Measurements from ENCODE around the gene RGL2.

Gene RGL2

DNA sequence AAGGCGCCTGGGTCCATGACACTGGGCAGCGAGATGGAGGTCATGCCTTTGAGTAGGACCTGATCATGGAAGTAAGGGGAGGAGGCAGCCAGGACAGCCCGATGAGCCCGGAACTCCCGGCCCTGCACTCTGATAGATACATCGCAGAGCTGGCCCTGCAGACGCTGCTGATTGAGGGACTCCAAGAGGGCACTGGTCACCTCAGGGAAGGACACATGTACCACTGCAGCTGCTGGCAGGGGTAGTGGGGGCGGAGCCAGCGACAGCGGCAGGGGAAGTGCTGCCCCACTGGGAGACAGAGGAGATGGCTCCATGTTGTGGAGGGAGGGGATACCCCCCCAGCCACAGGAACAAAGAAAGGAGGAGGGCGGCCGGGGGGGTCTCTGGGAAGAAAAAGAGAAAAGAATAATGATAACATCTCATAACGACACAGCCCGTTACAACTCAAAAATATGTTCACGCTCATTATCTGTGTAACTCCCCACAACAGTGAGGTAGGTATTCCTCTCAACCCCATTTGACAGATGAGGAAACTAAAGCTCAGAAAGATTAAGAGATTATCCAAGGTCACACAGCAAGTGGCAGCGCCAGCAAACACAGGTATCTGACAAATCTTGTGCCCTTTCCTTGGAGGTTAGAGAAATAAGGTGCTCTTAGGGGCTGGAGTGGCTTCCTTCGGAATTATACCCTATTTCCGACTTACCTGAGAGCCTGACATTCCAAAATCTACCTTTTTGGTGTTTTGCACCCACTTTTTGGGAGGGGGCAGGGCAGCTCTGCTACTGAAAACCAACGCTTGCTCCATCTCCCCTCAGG is 18.1 kb upstream of the RGL2 start:
- DNase-seq = no peak

DNA sequence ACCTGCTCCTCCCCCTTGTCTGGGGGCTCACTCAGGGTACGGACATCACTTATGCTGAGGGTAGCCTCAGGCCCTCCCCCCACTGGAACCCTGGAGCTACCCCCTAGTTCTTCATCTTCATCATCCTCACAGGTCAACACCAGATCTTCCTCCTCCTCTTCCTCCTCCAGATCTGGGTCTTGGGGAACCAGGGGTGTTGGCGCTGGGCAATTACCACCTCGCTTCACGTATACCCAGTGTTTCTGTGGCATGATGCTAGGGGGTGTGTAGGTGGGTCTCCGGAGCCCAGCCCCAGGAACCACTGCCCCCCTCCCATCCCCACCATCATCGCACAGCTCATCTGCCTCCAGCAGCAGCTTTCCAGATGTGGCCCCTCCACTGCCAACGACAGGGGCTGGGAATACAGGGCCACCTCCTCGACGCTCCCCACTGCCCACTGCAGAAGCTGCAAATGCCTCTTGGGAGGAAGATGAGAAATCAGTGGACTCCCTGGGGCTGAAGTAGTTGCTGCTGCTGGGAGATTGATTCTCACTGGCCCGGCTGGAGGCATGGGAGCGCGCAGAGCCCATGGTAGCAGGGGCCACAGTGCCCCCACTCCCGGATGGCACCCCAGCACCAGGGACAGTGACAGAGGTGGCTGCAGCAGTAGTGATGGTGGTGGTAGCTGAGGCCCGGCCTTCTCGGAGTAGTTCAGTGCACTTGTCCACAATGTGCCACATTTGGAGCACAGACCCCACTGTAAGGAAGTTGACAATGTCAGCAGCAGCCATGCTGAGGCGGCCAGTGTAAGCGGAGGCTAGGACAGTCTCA is 17.3 kb upstream of the RGL2 start:
- DNase-seq = no peak

DNA sequence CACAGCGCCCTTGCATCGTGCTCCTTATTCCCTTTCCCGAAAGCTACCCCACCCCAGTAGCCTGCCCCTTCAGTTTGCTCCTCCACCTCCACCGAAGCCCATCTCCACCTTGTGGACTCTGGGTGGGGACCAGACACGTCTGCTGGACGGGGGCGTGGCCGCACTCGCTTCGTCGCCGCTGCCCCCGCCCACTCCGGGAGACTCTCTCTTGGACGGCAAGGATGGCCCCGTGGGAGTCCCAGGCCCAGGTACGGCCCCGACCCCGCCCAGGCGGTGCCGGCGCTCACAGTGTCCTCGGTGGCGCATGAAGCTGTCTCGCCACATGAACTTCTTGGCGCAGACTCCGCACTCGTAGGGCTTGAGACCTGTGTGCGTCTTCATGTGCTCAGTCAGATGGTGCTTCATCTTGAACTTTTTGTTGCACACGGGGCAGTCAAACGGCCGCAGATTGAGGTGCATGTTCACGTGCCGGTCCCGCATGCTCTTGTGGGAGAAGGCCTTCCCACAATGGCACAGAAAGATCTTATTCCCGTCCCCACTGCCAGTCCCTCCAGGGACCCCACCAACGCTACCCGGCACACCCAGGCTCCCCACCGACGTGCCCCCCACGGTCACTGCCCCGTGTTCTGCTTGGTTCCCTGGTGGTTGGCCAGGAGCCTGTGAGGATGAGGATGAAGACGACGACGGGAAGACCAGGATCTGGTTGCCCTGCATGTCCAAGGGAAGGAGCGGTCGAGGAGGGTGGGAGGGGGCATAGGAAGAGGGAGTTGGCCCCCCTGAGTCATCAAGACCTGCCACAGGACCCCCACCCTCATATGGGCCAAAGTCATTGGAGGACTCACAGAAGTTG is 16.4 kb upstream of the RGL2 start:
- DNase-seq = no peak

GRCh38 chr6:33314515-33314942 is 15.8 kb upstream of the RGL2 start:
- peak; percentile 72 for DNase-seq

GRCh38 chr6:33313709-33314514 is 15.2 kb upstream of the RGL2 start, which contains the start of gene TAPBP:
Gene TAPBP (minus strand): TSS chr6:33314078. CDS start chr6:33314041, 37 bp downstream.
- DNase-seq = peak; percentile 91

DNA sequence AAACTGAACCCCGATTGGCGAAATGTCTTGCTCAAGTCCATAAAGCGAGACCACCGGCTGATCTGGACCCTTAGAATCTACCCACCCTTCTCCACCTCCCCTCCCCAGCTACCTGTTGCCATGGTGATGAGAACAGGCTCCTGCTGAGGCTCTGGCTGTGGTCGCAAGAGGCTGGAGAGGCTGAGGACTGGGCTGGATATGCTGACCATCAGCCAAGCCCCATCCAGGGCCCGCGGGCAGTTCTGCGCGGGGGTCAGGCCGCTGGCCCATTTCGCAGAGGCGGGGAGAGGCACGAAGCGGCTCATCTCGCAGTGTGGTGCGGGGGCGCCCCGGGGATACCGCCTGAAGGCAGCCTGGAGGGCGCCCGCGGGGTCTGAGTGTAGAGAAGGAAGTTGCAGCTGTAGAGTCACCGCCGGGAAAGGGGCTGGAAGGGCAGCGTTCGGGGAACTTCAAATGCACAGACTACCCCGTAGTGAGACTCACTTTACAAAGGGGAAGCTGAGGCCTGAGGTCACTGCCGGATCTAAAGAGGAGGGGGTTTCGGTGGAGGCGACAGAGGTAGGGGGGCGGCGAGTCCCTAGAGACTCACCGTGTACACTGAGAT is 14.5 kb upstream of the RGL2 start:
- DNase-seq = no peak

DNA sequence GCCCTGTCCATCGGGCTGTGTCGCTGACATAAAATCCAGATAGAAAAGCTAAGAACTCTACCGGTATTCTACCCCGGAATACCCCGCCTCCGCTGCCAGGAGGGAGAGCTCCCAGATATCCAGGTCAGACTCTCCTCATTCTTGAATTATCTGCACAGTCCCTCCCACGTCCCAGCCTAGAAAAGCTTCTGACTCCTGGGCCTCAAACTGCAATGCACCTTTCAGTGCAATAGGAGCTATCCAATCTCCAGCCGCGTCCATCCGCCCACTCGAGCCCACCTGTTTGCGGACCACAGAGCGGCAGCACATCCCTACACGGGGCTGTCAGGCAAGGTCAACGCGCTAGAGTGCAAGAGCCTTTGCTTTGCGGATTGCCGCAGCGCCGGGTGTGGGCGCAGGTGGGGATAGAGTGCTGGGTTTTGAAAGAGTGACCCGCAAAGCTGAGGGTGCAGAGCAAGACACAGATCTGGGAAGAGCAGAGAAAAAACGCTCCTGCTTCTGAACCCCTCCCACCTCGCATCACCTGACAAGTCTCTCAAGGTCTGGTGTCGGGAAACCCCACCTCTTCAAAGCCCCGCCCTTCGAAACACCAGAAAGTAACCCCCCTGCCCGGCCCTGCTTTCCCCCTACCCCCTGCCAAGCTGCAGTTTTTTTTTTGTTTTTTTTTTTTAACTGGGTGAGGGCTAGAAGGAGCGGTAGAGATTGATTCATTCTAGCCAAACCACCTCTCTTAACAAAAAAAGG is 13.8 kb upstream of the RGL2 start:
- peak; percentile 86 for DNase-seq

- no peak for DNase-seq
These were observed 7.6 kb upstream of the RGL2 start for GRCh38 chr6:33306356-33306755.

DNA sequence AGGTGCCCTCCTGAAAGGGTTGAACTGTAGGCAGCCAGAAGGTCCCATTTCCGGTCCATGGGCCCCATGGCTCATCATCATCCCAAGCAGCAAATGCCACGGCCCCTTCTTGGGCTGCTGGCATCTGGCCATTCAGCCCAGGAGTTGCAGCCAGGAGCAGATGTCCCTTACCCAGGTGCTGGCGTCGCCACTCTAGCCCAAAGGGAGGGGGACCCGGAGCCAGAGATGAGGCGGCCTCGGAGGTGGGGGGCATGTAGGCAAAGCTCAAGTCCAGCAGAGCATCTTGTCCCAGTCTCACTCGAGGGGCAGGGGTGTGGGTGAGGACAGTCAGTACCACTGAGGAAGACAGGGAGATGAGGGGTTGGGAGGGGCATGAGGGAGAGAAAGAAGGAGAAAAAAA is 6.3 kb upstream of the RGL2 start:
- no peak for DNase-seq

DNA sequence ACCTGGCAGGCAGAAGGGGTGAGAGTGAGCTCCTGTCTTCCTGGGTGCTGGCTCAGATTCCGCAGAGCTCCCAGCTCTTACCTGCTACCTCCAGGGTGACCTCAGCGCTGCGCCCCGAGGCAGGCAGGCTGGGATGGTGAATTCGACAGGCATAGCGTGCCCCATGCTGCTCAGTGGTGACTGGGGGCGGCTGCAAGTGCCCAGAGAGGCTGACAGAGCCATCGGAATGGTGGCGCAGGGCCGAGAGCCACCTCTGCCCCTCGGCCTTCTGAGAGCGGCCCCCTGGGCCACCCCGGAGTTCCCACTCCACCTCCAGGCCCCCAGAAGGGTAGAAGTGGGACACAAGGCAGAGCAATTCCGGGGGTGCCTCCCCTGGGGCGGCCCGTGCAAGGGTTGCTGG is 5.5 kb upstream of the RGL2 start:
- DNase-seq = no peak

DNA sequence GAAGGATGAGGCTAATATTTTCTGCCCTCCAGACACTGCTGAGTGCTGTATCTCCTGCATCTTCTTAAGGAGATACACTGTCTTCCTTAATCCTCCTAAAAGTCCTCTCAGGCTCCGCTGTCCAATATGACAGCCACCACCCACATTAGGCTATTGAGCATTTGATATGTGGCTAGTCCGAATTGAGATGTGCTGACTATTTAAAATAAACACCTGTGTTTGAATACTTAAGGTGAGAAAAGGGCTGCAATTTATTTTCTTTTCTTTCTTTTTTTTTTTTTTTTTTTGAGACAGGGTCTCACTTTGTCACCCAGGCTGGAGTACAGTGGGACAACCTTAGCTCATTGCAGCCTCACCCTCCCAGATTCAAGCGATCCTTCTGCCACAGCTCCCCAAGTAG is 3.1 kb upstream of the RGL2 start:
- DNase-seq = no peak

DNA sequence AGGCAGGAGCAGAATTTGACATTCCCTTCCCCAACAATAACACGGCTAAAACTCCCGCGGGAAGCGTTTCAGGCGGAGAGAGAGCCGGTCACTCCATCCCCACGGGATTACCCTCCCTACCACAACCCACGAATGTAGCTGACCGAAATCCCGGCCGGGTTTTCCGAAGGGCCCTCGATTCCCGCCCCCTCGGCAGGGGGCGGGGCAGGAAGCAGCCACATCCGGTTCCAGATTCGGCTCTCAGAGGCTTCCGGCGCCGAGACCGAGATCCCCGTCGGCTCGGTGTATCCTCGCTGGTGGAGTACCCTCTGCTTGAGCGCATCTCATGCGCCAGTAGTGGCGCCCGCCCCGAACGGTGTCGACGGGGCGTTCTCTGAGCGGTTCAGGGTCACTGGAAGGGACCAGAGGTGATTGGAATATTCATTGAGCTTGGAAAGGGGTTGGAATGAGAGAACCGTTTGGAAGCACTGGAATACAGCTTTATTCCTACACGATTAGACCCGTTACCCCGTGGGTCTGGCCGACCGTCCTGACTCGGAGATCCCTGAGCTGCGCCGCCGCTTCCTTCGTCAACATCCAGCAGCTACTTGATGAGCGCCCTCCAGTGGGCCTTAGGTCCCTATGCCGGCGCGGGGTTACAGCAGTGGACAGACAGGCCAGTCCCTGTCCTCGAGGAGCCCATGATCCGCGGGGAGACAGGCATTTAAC is 649 bp upstream of the RGL2 start:
- peak; percentile 96 for DNase-seq

DNA sequence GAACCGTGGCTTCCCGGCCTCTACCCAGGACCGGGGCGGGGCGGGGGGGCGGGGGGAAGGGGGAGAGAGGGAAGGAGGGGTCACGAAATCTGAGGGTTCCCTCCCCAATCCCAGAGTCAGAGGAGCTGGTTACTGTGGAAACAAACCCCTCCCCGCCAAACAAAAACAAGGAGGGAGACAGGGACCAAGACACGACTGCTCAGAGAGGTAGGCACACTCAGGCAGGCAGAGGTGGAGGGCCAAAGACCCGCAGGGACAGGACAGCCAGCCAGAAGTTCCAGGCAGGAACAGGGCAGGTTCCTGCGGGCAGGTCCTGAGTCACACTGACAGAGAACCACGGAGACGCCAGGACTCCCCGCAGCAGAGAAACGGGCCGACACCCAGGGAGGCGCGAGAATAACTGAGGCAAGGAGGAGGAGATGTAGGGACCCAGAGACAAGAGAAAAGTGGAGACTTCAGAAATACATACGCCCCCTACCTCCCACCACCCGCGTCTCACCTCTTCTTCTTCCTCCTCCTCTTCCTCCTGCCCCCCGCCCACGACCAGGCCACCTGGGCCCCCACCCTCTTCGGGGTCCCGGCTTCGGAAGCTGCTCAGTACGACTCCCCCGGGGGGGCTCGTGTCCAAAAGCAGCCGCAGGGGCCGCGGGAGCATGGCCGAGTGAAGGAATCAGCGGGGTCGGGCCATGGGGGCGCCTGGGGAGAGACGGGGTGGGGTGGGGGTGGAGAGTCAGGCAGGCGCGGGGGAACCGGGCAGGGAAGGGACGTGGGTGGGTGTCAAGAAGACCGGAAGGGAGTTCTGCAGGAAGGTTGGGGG is 578 bp downstream of the RGL2 start:
- peak; percentile 75 for DNase-seq

GRCh38 chr6:33297406-33297955 is 1.3 kb downstream of the RGL2 start:
- no peak for DNase-seq

GRCh38 chr6:33296797-33297405 is 1.8 kb downstream of the RGL2 start:
- no peak for DNase-seq

- DNase-seq = no peak
These were observed 2.9 kb downstream of the RGL2 start for GRCh38 chr6:33295621-33296369.

DNA sequence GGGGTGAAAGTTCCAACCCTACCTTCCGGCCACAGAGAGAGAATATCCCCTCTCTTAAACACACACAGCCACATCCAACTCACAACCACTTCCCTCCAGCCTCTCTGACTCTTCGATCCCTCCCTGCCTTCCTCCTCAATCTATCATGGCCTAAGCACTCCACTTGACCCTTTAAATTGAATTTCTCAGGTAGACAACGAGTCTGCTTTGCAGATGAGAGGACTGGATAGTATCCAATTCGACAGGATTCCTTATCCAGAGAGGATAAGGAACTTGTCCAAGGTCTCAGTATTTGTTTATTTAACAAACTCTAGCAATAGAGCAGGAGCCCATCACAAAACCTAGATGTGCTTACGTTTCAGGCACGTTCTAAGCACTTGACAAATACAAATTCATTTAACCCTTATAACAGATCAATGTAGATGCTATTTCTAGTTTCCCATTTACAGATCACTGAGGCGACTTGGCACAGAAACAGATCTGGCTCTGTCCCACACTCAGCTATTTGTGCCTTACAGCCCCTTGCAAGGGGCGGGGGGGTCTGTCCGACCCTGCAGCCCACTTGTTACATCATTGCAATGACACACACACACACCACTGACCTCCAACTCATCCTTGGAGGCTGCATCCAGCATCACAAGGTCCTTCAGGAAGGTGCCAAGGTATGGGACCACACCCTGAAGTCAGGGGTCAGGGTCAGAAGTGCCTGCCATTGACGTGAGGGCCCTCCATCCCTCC is 4.5 kb downstream of the RGL2 start:
- DNase-seq = no peak

Data from activated CD4-positive, alpha-beta T cell treated with anti-CD3 and anti-CD28 coated beads, Interleukin-2, amount 50 U/mL, for 16 hours (primary cell).